B cell (primary cell): ENCODE results near the gene PRSS50. TPM values are rescaled to one million over a fixed set of nuclear protein-coding genes. Genes with fewer than 3 reads are reported as not detected.

ENCODE experiments used
- ATAC-seq: fragments of 200-7000 bp; cut with Tn5 transposase; one replicate; pipeline ENCODE4 v1.10.0; 2021; ENCODE audit warnings: low read depth, mild to moderate bottlenecking, moderate number of reproducible peaks, moderate library complexity
- CTCF ChIA-PET: fragments of 350-600 bp; sonication (Branson Sonifier 250); formaldehyde crosslinking; loops from one replicate; lab custom pipeline; 2021; ENCODE audit warnings: antibody characterized with exemption, inconsistent platforms; lab: Charles Lee
- POLR2A ChIA-PET: fragments of 350-600 bp; sonication (Branson Sonifier 250); formaldehyde crosslinking; loops from one replicate; lab custom pipeline; 2021; ENCODE audit warnings: antibody characterized with exemption; lab: Charles Lee
- DNase-seq: peaks from one replicate; pipeline ENCODE4 v3.0.0; 2013
- H2AFZ ChIP-seq: 2 replicates; pipeline ENCODE4 v1.6.1; 2012; ENCODE audit warnings: mild to moderate bottlenecking, low read depth, low read length; ENCODE audit not compliant: insufficient read depth, poor library complexity, severe bottlenecking
- H3K27ac ChIP-seq, 2 donors: 1 replicate in 1 of 2; 2 replicates in 1 of 2; pipeline ENCODE4 v1.5.1; 2012 to 2013; ENCODE audit warnings: low read length in 2 of 2, mild to moderate bottlenecking in 2 of 2, moderate library complexity in 1 of 2
- H3K27me3 ChIP-seq, 4 experiments: fragments of 200-600 bp in 1 of 4; sonication (generic) in 1 of 4; replicated peaks in 1 of 4; 1 replicate in 2 of 4; 2 replicates in 2 of 4; pipeline versions ENCODE4 v1.6.1 to v1.7.0; 2013 to 2016; ENCODE audit warnings: low read length in 3 of 4, mild to moderate bottlenecking in 2 of 4, mixed read lengths in 1 of 4, moderate library complexity in 1 of 4; ENCODE audit not compliant: insufficient read depth in 4 of 4, control insufficient read depth in 3 of 4; ENCODE audit errors: control extremely low read depth in 1 of 4
- H3K36me3 ChIP-seq, 2 experiments: replicated peaks in 1 of 2; 1 replicate in 1 of 2; 2 replicates in 1 of 2; pipeline versions ENCODE4 v1.6.1 to v1.7.1; 2013; ENCODE audit warnings: low read length in 1 of 2; ENCODE audit not compliant: insufficient read depth in 2 of 2, control insufficient read depth in 1 of 2; ENCODE audit errors: control extremely low read depth in 1 of 2, extremely low read depth in 1 of 2
- H3K4me1 ChIP-seq, 2 donors: fragments of 200-600 bp in 1 of 2; sonication (generic) in 1 of 2; 1 replicate in 1 of 2; 2 replicates in 1 of 2; pipeline versions ENCODE4 v1.5.1 to v1.6.1; 2013 to 2017; ENCODE audit warnings: low read length in 2 of 2; ENCODE audit not compliant: control insufficient read depth in 2 of 2, insufficient read depth in 2 of 2
- H3K4me2 ChIP-seq: replicated peaks from 2 replicates; pipeline ENCODE3; 2012; ENCODE audit warnings: mild to moderate bottlenecking, low read depth, low read length; ENCODE audit not compliant: poor library complexity, severe bottlenecking
- H3K4me3 ChIP-seq, 5 experiments: fragments of 200-600 bp in 1 of 5; sonication (generic) in 1 of 5; 1 replicate in 3 of 5; 2 replicates in 2 of 5; pipeline versions ENCODE4 v1.5.1 to v1.7.0; 2011 to 2016; ENCODE audit warnings: low read length in 4 of 5, mild to moderate bottlenecking in 4 of 5, low read depth in 2 of 5, control low read depth in 1 of 5, moderate library complexity in 1 of 5; ENCODE audit not compliant: insufficient read depth in 1 of 5; ENCODE audit errors: control extremely low read depth in 1 of 5, extremely low read depth in 1 of 5
- H3K79me2 ChIP-seq: fragments of 200-600 bp; sonication (generic); one replicate; pipeline ENCODE4 v1.6.0; 2016; ENCODE audit warnings: low read length; ENCODE audit not compliant: control insufficient read depth, insufficient read depth
- H3K9ac ChIP-seq: fragments of 200-600 bp; sonication (generic); 2 replicates; pipeline ENCODE4 v1.6.1; 2017; ENCODE audit warnings: mild to moderate bottlenecking, low read length, moderate library complexity
- H3K9me3 ChIP-seq, 3 donors: one replicate each; pipeline versions ENCODE4 v1.6.1 to v1.7.1; 2013; ENCODE audit warnings: low read length in 2 of 3; ENCODE audit not compliant: control insufficient read depth in 2 of 3, insufficient read depth in 1 of 3; ENCODE audit errors: control extremely low read depth in 1 of 3
- H4K20me1 ChIP-seq: 2 replicates; pipeline ENCODE4 v1.6.0; 2012; ENCODE audit warnings: mild to moderate bottlenecking, low read length; ENCODE audit not compliant: insufficient read depth, control insufficient read depth, poor library complexity, severe bottlenecking
- H3K27ac Mint-ChIP-seq: one replicate; pipeline ENCODE4 v1.8.0; 2021; ENCODE audit warnings: mixed read lengths
- H3K27me3 Mint-ChIP-seq: one replicate; pipeline ENCODE4 v1.8.0; 2021; ENCODE audit warnings: mixed read lengths
- H3K4me1 Mint-ChIP-seq: one replicate; pipeline ENCODE4 v1.8.0; 2021; ENCODE audit warnings: mixed read lengths
- H3K4me3 Mint-ChIP-seq: one replicate; pipeline ENCODE4 v1.8.0; 2021; ENCODE audit warnings: mixed read lengths
- H3K9me3 Mint-ChIP-seq: one replicate; pipeline ENCODE4 v1.8.0; 2022; ENCODE audit warnings: mixed read lengths; ENCODE audit not compliant: insufficient read depth
- EZH2 ChIP-seq: IDR thresholded peaks from 2 replicates; pipeline ENCODE4 v1.6.1; 2012; ENCODE audit warnings: borderline replicate concordance, low read depth, mild to moderate bottlenecking, moderate library complexity, low read length; ENCODE audit not compliant: insufficient read depth, poor library complexity, severe bottlenecking
- WGBS: methylation state at CpG from one replicate; pipeline ENCODE4 v1.1.5; 2013; ENCODE audit warnings: missing lambda C conversion rate; ENCODE audit not compliant: insufficient coverage; 5-methylcytosine and 5-hydroxymethylcytosine counted together
- intact Hi-C: fragments of 100-400 bp; cut with micrococcal nuclease; formaldehyde crosslinking; loops from one replicate; pipeline ENCODE4 v1.10.0; 2022
- polyA plus RNA-seq: library from polyadenylated mRNA; depleted of rRNA; stranded (reverse); fragments of >200 nt; gene quantifications from 2 replicates; pipeline ENCODE4 v1.2.3, GENCODE V29; 2012
- total RNA-seq, 2 donors: library from RNA; stranded (reverse); fragments of 120-200 nt in 1 of 2; gene quantifications; 1 replicate in 1 of 2; 2 replicates in 1 of 2; pipeline versions ENCODE4 v1.2.3 to v1.2.4, GENCODE V29; 2013 to 2022
- TF ChIP-seq, protein P1 (sequence below): fragments of 200-600 bp; IDR thresholded peaks from one replicate; pipeline ENCODE4 v1.8.0; 2022; ENCODE audit warnings: antibody characterized with exemption, mild to moderate bottlenecking

Gene PRSS50
- total and polyA plus RNA-seq, 2 donors (not counting 1 experiment from before 2014, with no cell fraction given), result 0.09 to 0.10 TPM

DNA sequence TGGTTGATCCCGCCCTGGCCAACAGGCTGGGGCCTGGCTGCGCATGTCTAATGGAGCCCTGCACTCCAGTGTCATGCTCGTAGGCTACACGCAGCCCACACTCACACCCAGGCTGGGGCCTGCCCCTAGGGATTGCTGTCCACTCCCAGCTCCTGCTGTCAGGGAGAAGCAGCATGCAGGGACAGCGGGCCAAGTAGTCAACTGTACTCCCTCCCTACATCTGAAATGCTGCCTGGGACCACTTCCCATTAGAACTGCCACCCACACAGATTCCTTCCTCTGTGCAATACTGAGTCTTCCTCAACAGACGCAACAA lies 40.3 kb downstream of the PRSS50 start:
- Mint-ChIP-seq H3K27ac (no peak overlapping the region), H3K4me3 (no peak overlapping the region), H3K4me1 (no peaks in the 10 kb centered on the region), H3K9me3 (no peaks in the 10 kb centered on the region), H3K27me3 (peaks cover 11% of the 10 kb centered on the region)
- ChIA-PET POLR2A (no interaction called here), CTCF (no interaction called here)
- H3K4me2 ChIP-seq, result no peak overlapping the region
- H3K9me3 ChIP-seq, result peaks cover 0 to 7% (median 0%) of the 10 kb centered on the region in 3 donors
- no peak overlapping the region for H2AFZ ChIP-seq
- H3K79me2 ChIP-seq, result no peaks in the 10 kb centered on the region
- H3K4me1 ChIP-seq, result no peaks in the 10 kb centered on the region
- H4K20me1 ChIP-seq, result no peaks in the 10 kb centered on the region
- H3K36me3 ChIP-seq, result no peaks in the 10 kb centered on the region
- H3K27ac ChIP-seq, result no peak overlapping the region
- 93% methylated on average over 6 of the region's 6 CpGs for WGBS
- H3K4me3 ChIP-seq, result no peak overlapping the region
- intact Hi-C loops, result no loop called here
- H3K27me3 ChIP-seq, result peaks cover 0 to 3% (median 0%) of the 10 kb centered on the region in 4 experiments
- DNase-seq (no peak), ATAC-seq (no peak)
- no peak for TF ChIP-seq EZH2
- TF ChIP-seq, protein P1, sequence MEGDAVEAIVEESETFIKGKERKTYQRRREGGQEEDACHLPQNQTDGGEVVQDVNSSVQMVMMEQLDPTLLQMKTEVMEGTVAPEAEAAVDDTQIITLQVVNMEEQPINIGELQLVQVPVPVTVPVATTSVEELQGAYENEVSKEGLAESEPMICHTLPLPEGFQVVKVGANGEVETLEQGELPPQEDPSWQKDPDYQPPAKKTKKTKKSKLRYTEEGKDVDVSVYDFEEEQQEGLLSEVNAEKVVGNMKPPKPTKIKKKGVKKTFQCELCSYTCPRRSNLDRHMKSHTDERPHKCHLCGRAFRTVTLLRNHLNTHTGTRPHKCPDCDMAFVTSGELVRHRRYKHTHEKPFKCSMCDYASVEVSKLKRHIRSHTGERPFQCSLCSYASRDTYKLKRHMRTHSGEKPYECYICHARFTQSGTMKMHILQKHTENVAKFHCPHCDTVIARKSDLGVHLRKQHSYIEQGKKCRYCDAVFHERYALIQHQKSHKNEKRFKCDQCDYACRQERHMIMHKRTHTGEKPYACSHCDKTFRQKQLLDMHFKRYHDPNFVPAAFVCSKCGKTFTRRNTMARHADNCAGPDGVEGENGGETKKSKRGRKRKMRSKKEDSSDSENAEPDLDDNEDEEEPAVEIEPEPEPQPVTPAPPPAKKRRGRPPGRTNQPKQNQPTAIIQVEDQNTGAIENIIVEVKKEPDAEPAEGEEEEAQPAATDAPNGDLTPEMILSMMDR, result no peak
- H3K9ac ChIP-seq, result no peak overlapping the region

DNA sequence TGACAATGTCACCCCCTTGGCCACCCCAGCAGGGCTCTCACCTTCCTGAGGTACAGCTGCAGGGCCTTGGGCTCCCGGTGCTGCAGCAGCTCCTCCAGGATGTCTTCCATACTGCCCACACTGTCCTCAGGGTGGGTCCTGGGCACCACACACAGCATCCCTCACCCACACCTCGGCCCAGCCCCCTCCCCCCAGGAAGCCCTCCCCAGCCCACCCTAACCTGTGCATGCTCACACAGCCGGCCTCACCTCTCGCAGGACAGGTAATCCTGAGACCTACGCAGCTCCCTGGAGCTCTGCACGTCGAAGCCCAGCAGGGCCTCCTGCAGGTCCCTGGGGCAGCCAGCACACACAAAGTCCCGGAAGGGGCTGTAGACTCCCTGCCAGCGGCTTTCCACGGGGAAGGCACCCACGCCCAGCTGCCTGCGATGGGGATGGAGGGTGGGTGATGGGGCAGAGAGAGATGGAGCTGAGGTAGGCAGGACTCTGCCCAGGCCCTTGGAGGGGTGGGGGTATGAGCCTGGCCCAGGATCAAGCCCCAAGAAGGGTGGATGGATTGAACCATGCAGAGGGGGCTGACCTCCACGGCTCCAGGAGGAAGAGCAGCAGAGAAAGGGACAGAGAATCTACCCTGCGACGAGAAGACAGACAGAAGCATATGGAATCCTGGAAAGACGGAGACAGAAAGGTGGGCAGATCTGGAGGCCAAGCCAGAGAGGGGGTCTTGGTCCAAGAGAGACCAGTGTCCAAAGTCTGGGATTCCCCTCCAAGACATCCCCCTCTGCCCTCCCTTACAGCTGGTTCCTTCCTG lies 40.9 kb downstream of the PRSS50 start:
- no peak for ATAC-seq
- Histone ChIP-seq H3K4me1 (no peaks in the 10 kb centered on the region), H4K20me1 (no peaks in the 10 kb centered on the region), H3K4me2 (no peak overlapping the region), H3K27ac (no peak overlapping the region), H3K27me3 (peaks cover 0 to 3% (median 0%) of the 10 kb centered on the region in 4 experiments), H3K79me2 (no peaks in the 10 kb centered on the region), H3K9me3 (peaks cover 0 to 7% (median 0%) of the 10 kb centered on the region in 3 donors), H3K36me3 (no peaks in the 10 kb centered on the region), H3K4me3 (no peak overlapping the region), H3K9ac (no peak overlapping the region), H2AFZ (no peak overlapping the region)
- no peak for TF ChIP-seq EZH2
- TF ChIP-seq, protein P1, result no peak
- intact Hi-C loops, result no loop called here
- Mint-ChIP-seq H3K27me3 (peaks cover 11% of the 10 kb centered on the region), H3K4me1 (no peaks in the 10 kb centered on the region), H3K27ac (no peak overlapping the region), H3K9me3 (no peaks in the 10 kb centered on the region), H3K4me3 (no peak overlapping the region)
- 91% methylated on average over 16 of the region's 16 CpGs for WGBS
- ChIA-PET CTCF (no interaction called here), POLR2A (no interaction called here)
- no peak for DNase-seq
